NCI-H446 treated with DMSO at 0.1 percent for 48 hours (cell line): ENCODE results near the gene IL1RAPL2.

Experiments
- DNase-seq: peaks from one replicate; lab custom pipeline; 2025; lab: John Stamatoyannopoulos, UW

Gene IL1RAPL2

DNA sequence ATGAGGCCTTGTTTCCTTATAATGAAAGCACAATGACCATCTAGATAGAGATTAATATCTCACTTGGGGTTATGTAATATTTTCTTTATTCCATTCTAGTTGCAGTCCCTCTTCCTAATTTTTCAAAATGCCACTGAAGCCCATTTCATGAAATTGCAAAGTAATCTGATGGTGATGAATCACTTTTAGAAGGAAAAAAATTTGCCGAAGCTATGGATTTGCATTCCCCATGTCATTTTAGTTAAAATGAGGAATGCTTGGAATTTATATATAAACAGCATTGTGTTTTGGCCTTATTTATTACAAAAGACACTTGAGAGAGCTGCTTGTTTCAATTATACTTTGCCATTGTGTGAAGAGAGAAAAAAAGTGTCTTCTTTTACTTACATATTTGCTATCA is 896.2 kb downstream of the IL1RAPL2 start:
- DNase-seq: no peak

GRCh38 chrX:105463473-105463872 is 897.5 kb downstream of the IL1RAPL2 start:
- DNase-seq: no peak

DNA sequence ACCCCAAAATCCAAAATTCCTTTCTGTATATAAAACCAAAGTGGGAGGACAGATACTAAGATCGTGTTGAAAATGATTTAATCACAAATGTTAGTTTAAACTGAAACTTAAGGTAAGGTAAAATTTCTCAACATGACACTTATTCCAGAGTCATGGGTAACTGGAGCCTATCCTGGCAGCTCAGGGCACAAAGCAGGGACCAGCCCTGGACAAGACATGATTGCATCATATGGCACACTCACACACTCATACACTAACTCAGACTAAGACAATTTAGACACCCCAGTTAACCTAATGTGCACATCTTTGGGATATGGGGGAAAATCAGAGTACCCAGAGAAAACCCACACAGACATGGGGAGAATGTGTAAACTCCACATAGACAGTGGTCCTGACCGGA is 898.6 kb downstream of the IL1RAPL2 start:
- DNase-seq: no peak

DNA sequence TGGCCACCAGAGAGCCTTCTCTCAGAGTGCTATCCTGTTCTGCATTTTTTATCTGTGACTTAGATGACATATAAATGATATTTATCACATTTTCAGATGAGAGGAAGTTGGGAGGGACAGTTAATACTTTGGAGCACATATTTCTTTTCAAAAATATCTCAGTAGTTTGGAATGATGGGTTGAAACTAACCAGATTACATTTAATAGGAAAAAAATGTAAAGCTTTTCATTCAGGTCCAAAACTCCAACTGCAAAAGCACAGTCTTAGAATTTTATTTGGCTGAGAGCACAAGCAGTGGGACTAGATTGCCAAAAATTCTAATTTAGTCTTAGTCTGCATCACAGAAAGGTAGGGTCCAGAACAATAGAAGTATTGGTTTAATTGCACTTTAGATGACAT is 902.7 kb downstream of the IL1RAPL2 start:
- DNase-seq: no peak

DNA sequence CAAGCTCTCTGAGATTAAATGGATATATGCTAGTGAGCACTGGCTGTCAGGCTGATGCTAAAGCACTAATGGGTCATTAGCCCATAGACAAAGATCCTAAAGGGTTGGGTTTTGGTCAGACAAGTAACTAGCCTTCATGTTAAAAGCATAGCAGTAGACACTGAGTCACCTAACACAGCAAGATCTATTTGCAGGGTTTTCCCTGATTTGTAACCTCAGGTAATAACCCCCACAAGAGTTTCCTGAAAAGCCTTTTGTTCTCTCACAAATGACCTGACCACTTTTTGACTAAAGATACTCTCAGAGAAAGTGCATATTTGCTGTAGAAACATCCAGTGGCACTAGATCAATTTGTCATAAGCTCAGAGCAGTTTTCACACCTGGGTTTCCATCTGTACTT is 905.6 kb downstream of the IL1RAPL2 start:
- DNase-seq: no peak

DNA sequence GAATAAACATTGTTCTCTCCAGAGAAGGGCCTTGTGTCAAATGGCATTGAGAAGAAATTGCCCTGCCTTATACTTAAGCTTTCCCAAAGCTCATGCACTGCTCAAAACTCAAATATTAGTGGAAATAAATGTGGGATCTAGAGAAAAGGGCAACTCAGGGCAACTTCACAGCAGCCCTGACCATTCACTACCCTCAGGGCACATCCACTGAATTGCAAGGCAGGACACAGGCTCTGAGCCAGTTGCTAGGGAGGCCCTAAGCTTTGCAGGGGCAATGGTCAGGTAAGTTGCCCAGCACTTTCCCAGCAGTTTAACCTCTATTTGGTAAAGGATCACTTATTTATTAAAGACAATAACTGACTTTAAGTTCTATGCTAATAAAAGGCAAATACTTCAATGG is 909.8 kb downstream of the IL1RAPL2 start:
- DNase-seq: no peak

- no peak for DNase-seq
Observed at GRCh38 chrX:105477351-105477750, 911.4 kb downstream of the IL1RAPL2 start.

- no peak for DNase-seq
Observed at GRCh38 chrX:105480646-105481310, 914.8 kb downstream of the IL1RAPL2 start.

DNA sequence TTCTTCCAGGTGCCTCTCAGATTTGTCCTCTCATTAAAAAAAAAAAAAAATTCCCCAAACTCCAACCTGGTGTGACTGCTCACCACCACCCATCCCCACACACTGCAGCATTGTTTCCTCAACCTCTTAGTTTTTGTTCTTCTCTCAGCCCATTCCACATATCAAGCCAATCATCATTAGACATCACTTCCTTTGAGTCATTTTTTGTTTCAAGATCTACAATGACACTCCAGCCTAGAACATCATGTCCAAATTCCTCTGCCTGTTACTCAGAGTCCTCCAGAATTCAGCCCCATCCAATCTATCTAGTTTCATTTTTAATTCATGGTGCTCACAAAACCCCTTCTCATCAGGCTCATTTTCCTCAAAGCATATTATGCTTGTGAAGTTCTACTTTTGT is 917.0 kb downstream of the IL1RAPL2 start:
- no peak for DNase-seq

- no peak for DNase-seq
Observed at GRCh38 chrX:105488716-105489115, 922.7 kb downstream of the IL1RAPL2 start.

- DNase-seq: no peak
Observed at GRCh38 chrX:105495376-105495775, 929.4 kb downstream of the IL1RAPL2 start.

- DNase-seq: no peak
Observed at GRCh38 chrX:105502336-105502735, 936.3 kb downstream of the IL1RAPL2 start.

- no peak for DNase-seq
Observed at GRCh38 chrX:105515561-105515960, 949.6 kb downstream of the IL1RAPL2 start.

- peak; percentile 8 for DNase-seq
Observed at GRCh38 chrX:105526431-105526830, 960.4 kb downstream of the IL1RAPL2 start.

- DNase-seq: peak; percentile 4
Observed at GRCh38 chrX:105527759-105528158, 961.8 kb downstream of the IL1RAPL2 start.

GRCh38 chrX:105533951-105534350 is 968.0 kb downstream of the IL1RAPL2 start:
- no peak for DNase-seq

GRCh38 chrX:105543283-105543682 is 977.3 kb downstream of the IL1RAPL2 start:
- no peak for DNase-seq

DNA sequence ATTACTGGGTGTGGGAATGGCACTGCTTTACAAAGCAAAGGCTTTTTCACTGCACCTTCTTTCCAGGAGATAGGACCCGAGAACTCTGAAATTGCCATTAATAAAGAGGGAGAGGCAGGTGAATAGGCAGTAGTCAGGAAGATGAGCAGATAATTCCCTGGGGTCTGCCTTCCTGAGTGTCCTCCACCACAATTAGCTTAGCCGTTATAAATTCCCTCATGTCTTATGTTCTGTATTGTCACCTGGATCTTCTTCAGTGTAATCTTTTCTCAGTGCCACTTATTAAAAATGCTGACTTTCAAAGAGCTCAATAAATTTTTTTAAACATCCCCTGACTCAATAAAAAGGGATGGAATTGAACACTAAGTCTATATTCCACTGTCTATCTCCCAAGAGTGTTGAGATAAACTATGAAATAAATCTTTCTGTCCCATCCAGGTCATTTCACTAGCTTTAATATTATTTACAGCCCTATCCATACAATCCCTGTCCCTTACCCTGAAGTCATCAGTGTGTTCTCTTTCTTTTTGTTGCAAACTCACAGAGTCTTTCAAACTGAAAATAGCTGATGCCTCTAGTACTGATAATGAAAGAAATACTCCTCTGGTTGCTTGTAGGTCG is 984.2 kb downstream of the IL1RAPL2 start:
- DNase-seq: no peak

DNA sequence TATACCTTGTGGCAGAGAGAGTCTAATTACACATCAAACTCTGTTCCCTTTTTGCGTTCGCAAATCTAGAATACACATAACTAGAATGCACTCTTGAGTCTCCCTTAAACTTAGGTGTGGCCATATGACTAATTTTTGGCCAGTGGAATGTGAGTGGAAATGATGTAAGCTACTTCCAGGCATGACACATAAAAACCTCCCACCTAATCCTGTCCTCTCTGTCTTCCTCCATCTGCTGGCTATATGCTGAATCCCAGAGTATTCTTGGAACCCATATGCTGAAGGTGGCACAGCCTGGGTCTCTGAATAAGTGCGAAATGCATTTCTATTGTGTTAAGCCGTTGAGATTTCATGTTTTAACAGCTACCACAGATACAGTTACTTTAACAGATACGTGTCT is 986.4 kb downstream of the IL1RAPL2 start:
- DNase-seq: no peak

DNA sequence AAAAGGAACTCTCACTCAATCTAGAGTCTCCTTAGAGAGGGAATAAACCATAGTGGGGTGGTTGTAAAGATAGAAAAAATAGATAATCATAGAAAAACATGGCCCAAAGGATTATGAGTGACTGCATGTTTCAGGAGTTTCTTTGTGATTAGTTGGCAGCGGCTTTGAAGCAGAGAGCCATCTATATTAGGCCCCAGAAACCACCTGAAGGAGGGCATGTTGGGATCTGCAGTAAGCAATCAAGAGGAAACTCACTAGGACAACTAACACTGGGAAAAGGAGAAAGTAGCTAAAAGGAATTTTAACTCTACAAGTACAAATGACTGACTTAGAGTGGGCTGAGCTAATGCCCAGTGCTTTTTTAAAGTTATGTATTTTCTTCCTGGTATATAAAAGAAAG is 987.1 kb downstream of the IL1RAPL2 start:
- no peak for DNase-seq

- DNase-seq: no peak
Observed at GRCh38 chrX:105564501-105564900, 998.5 kb downstream of the IL1RAPL2 start.

GRCh38 chrX:105565856-105566255 is 999.9 kb downstream of the IL1RAPL2 start:
- DNase-seq: no peak

DNA sequence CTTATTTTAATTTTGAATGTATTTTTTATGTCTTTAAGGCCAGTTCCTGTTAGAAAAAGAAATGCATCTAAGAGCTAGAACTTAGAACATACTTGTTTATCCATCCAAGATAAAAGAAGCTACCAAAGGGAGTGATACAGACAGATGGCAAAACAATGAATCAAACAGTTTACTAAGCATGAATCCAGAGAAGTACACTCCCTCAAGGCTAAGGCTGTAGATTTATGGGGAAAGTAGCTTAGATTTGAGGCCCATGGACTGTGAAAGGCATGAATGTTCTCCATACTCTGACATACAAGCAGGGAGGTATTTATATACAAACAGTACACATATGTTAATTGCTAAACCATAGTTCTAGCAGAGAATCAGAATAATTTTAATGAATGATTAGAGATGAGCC is 1001.1 kb downstream of the IL1RAPL2 start:
- no peak for DNase-seq

- DNase-seq: no peak
Observed at GRCh38 chrX:105608745-105609144, 1042.7 kb downstream of the IL1RAPL2 start.
